Activated CD8-positive, alpha-beta T cell treated with anti-CD3 and anti-CD28 coated beads for 36 hours (primary cell): ENCODE results near the gene FBLN1. TPM values are rescaled to one million over a fixed set of nuclear protein-coding genes. Genes with fewer than 3 reads are reported as not detected.

ENCODE experiments used
- ATAC-seq: fragments of 200-7000 bp; cut with Tn5 transposase; one replicate; pipeline ENCODE4 v1.10.0; 2021; ENCODE audit warnings: mild to moderate bottlenecking, moderate library complexity
- CTCF ChIA-PET: fragments of 350-600 bp; sonication (Branson Sonifier 250); formaldehyde crosslinking; loops from one replicate; lab custom pipeline; 2021; ENCODE audit warnings: antibody characterized with exemption; lab: Charles Lee
- POLR2A ChIA-PET: fragments of 350-600 bp; sonication (Branson Sonifier 250); formaldehyde crosslinking; loops from one replicate; lab custom pipeline; 2021; ENCODE audit warnings: antibody characterized with exemption; lab: Charles Lee
- DNase-seq: peaks from one replicate; pipeline ENCODE4 v3.0.0-alpha.2; 2020
- H3K27ac Mint-ChIP-seq: one replicate; pipeline ENCODE4 v1.8.0; 2021; ENCODE audit warnings: mild to moderate bottlenecking, mixed read lengths
- H3K27me3 Mint-ChIP-seq: one replicate; pipeline ENCODE4 v1.8.0; 2021; ENCODE audit warnings: mixed read lengths
- H3K36me3 Mint-ChIP-seq: one replicate; pipeline ENCODE4 v1.8.0; 2021; ENCODE audit warnings: low read depth, mixed read lengths
- H3K4me1 Mint-ChIP-seq: one replicate; pipeline ENCODE4 v1.8.0; 2021; ENCODE audit warnings: low read depth, mixed read lengths
- H3K4me3 Mint-ChIP-seq: one replicate; pipeline ENCODE4 v1.8.0; 2021; ENCODE audit warnings: mild to moderate bottlenecking, moderate library complexity, mixed read lengths
- H3K9me3 Mint-ChIP-seq: one replicate; pipeline ENCODE4 v1.8.0; 2021; ENCODE audit warnings: mixed read lengths
- CTCF ChIP-seq: fragments of 200-600 bp; IDR thresholded peaks from one replicate; pipeline ENCODE4 v1.8.0; 2022; ENCODE audit warnings: antibody characterized with exemption, mild to moderate bottlenecking
- intact Hi-C: fragments of 100-400 bp; cut with micrococcal nuclease; formaldehyde crosslinking; loops from one replicate; pipeline ENCODE4 v1.10.0; 2022
- total RNA-seq, 2 experiments: library from RNA; stranded (reverse); gene quantifications; one replicate each; pipeline ENCODE4 v1.2.3, GENCODE V29; 2021

FBLN1 gene
- total RNA-seq, 2 experiments from 2014 or later = 0.56 TPM; not detected in 1

DNA sequence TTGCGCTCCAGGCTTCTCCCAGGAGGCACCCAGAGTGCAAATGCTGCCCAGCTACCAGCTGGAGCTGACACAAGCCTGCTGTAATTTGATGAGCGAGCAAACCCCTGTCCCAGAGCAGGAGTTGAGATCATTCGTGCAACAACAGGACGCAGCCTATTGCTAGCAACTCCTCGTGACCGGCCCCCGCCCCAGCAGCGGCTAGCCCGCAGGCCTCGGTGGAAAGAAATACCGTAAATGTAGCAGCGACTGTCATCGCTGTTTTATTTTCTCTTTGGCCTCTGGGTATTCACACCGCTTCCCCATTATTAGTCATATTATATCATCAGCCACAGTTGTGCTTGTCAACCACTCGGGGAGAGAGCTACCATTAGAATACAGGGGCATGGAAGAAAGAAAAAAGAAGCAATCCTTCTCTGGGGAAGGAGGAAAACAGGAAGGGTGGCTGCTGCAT, 109.8 kb downstream of the FBLN1 start:
- H3K27me3 Mint-ChIP-seq = peaks cover 1% of the 10 kb centered on the region
- no peak overlapping the region for H3K4me3 Mint-ChIP-seq
- H3K27ac Mint-ChIP-seq = no peak overlapping the region
- ATAC-seq (peak; percentile 67), DNase-seq (peak; percentile 54)
- no peaks in the 10 kb centered on the region for H3K9me3 Mint-ChIP-seq
- no peaks in the 10 kb centered on the region for H3K36me3 Mint-ChIP-seq
- no peak for TF ChIP-seq CTCF
- intact Hi-C loops = no loop called here
- ChIA-PET CTCF (no interaction called here), POLR2A (no interaction called here)
- peaks cover 6% of the 10 kb centered on the region for H3K4me1 Mint-ChIP-seq

GRCh38 chr22:45612940-45613339, 110.3 kb downstream of the FBLN1 start:
- Mint-ChIP-seq H3K36me3 (no peaks in the 10 kb centered on the region), H3K4me3 (no peak overlapping the region), H3K27me3 (peaks cover 1% of the 10 kb centered on the region), H3K9me3 (no peaks in the 10 kb centered on the region), H3K4me1 (peaks cover 6% of the 10 kb centered on the region), H3K27ac (no peak overlapping the region)
- intact Hi-C loops = no loop called here
- TF ChIP-seq CTCF = no peak
- CTCF ChIA-PET = no interaction called here
- DNase-seq = no peak
- no peak for ATAC-seq
- POLR2A ChIA-PET = no interaction called here

- no peak overlapping the region for H3K4me3 Mint-ChIP-seq
- POLR2A ChIA-PET = interaction anchor here (0.6 kb wide), 1 partner anchor 30 kb away, joined by 3 read pairs; no protein-coding TSS in a partner anchor
- no peaks in the 10 kb centered on the region for H3K27me3 Mint-ChIP-seq
- DNase-seq (no peak), ATAC-seq (no peak)
- no peaks in the 10 kb centered on the region for H3K36me3 Mint-ChIP-seq
- H3K27ac Mint-ChIP-seq = no peak overlapping the region
- intact Hi-C loops = no loop called here
- CTCF ChIA-PET = no interaction called here
- H3K4me1 Mint-ChIP-seq = peaks cover 5% of the 10 kb centered on the region
- TF ChIP-seq CTCF = no peak
- no peaks in the 10 kb centered on the region for H3K9me3 Mint-ChIP-seq
Measured at GRCh38 chr22:45615364-45615763, 112.7 kb downstream of the FBLN1 start.

DNA sequence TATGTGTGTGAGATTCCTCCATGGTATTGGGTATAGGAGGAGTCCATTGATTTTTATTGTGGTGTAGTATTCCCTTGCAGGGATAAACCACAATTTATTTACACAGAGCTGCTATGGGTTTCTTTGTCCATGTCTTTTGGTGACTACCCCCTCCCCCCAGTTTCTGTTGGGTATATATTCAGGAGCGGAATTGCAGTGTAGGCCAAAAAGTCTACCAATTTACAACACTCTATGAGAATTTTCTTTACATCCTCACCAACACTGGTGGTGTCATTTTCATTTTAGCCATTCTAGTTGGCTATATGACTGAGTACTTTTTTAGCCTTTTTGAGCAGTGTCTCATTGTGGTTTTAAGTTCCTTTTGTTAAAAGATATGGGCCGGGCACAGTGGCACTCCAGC, 113.7 kb downstream of the FBLN1 start:
- no peak overlapping the region for H3K27ac Mint-ChIP-seq
- DNase-seq (no peak), ATAC-seq (no peak)
- POLR2A ChIA-PET = no interaction called here
- H3K27me3 Mint-ChIP-seq = no peaks in the 10 kb centered on the region
- CTCF ChIA-PET = no interaction called here
- intact Hi-C loops = no loop called here
- H3K36me3 Mint-ChIP-seq = no peaks in the 10 kb centered on the region
- peaks cover 5% of the 10 kb centered on the region for H3K4me1 Mint-ChIP-seq
- no peaks in the 10 kb centered on the region for H3K9me3 Mint-ChIP-seq
- no peak overlapping the region for H3K4me3 Mint-ChIP-seq
- no peak for TF ChIP-seq CTCF

- H3K4me1 Mint-ChIP-seq = peaks cover 5% of the 10 kb centered on the region
Measured at GRCh38 chr22:45617948-45618347, 115.3 kb downstream of the FBLN1 start.

More at GRCh38 chr22:45617948-45618347, 115.3 kb downstream of the FBLN1 start:
- DNase-seq (no peak), ATAC-seq (no peak)
- Mint-ChIP-seq H3K27me3 (no peaks in the 10 kb centered on the region), H3K36me3 (no peaks in the 10 kb centered on the region), H3K27ac (no peak overlapping the region), H3K9me3 (no peaks in the 10 kb centered on the region), H3K4me3 (no peak overlapping the region)
- no peak for TF ChIP-seq CTCF
- ChIA-PET POLR2A (no interaction called here), CTCF (no interaction called here)
- intact Hi-C loops = no loop called here
